ENCODE measurements around the gene ZDHHC22.

Gene ZDHHC22

GRCh38 chr14:77126461-77126990 is 15.1 kb downstream of the ZDHHC22 start:
- DNase-seq (ENCODE audit: low spot score), result no peak

GRCh38 chr14:77125823-77126325 is 15.7 kb downstream of the ZDHHC22 start:
- no peak for DNase-seq (ENCODE audit: low spot score)

GRCh38 chr14:77125281-77125801 is 16.2 kb downstream of the ZDHHC22 start:
- DNase-seq (ENCODE audit: low spot score), result no peak

- DNase-seq (ENCODE audit: low spot score), result no peak
Observed at GRCh38 chr14:77124345-77125280, 17.0 kb downstream of the ZDHHC22 start.

GRCh38 chr14:77123381-77124325 is 17.9 kb downstream of the ZDHHC22 start:
- DNase-seq (ENCODE audit: low spot score), result no peak

GRCh38 chr14:77122526-77123125 is 19.0 kb downstream of the ZDHHC22 start:
- DNase-seq (ENCODE audit: low spot score), result no peak

GRCh38 chr14:77120771-77121743 is 20.5 kb downstream of the ZDHHC22 start:
- DNase-seq (ENCODE audit: low spot score), result no peak

GRCh38 chr14:77119851-77120250 is 21.7 kb downstream of the ZDHHC22 start:
- no peak for DNase-seq (ENCODE audit: low spot score)

GRCh38 chr14:77116172-77116817 is 25.3 kb downstream of the ZDHHC22 start:
- DNase-seq (ENCODE audit: low spot score), result no peak

- no peak for DNase-seq (ENCODE audit: low spot score)
Observed at GRCh38 chr14:77114609-77115008, 27.0 kb downstream of the ZDHHC22 start.

- no peak for DNase-seq (ENCODE audit: low spot score)
Observed at GRCh38 chr14:77113644-77114043, 27.9 kb downstream of the ZDHHC22 start.

GRCh38 chr14:77111021-77111420 is 30.6 kb downstream of the ZDHHC22 start:
- no peak for DNase-seq (ENCODE audit: low spot score)

- DNase-seq (ENCODE audit: low spot score), result no peak
Observed at GRCh38 chr14:77110286-77110685, 31.3 kb downstream of the ZDHHC22 start.

GRCh38 chr14:77109656-77110055 is 31.9 kb downstream of the ZDHHC22 start:
- DNase-seq (ENCODE audit: low spot score), result no peak

GRCh38 chr14:77108753-77109152 is 32.8 kb downstream of the ZDHHC22 start:
- DNase-seq (ENCODE audit: low spot score), result no peak

- DNase-seq (ENCODE audit: low spot score), result no peak
Observed at GRCh38 chr14:77107228-77107627, 34.4 kb downstream of the ZDHHC22 start.

GRCh38 chr14:77106666-77107065 is 34.9 kb downstream of the ZDHHC22 start:
- no peak for DNase-seq (ENCODE audit: low spot score)

GRCh38 chr14:77105145-77105939 is 36.2 kb downstream of the ZDHHC22 start:
- no peak for DNase-seq (ENCODE audit: low spot score)

- DNase-seq (ENCODE audit: low spot score), result no peak
Observed at GRCh38 chr14:77104393-77104792, 37.2 kb downstream of the ZDHHC22 start.
